ELR (cell line): Measurements from ENCODE around the gene GPX7.

Source experiments
- DNase-seq: peaks from one replicate; pipeline ENCODE4 v3.0.0-alpha.2; 2015; ENCODE audit warnings: low read depth

The GPX7 gene

GRCh38 chr1:52601991-52602855, at the start of gene GPX7:
GPX7 (plus strand) TSS chr1:52602371; CDS start chr1:52602410, 39 bp downstream.
- peak; percentile 58 for DNase-seq

- peak; percentile 82 for DNase-seq
These were observed 49.4 kb upstream of the GPX7 start, which contains the start of gene TUT4 for GRCh38 chr1:52552505-52553361. TUT4 (minus strand) TSS chr1:52553092; CDS start chr1:52526280, 26,812 bp downstream.

GRCh38 chr1:52553362-52554266, 48.6 kb upstream of the GPX7 start:
- DNase-seq = peak; percentile 91

- DNase-seq = no peak
These were observed 47.9 kb upstream of the GPX7 start for GRCh38 chr1:52554267-52554640.

GRCh38 chr1:52554756-52555155, 47.4 kb upstream of the GPX7 start:
- peak; percentile 16 for DNase-seq

- no peak for DNase-seq
These were observed 45.4 kb upstream of the GPX7 start for GRCh38 chr1:52556641-52557360.

GRCh38 chr1:52558941-52559340, 43.2 kb upstream of the GPX7 start:
- DNase-seq = no peak

GRCh38 chr1:52559875-52560274, 42.3 kb upstream of the GPX7 start:
- no peak for DNase-seq

- no peak for DNase-seq
These were observed 39.4 kb upstream of the GPX7 start for GRCh38 chr1:52562766-52563165.

GRCh38 chr1:52567943-52568342, 34.2 kb upstream of the GPX7 start:
- DNase-seq = no peak

- no peak for DNase-seq
These were observed 32.5 kb upstream of the GPX7 start for GRCh38 chr1:52569449-52570210.

- peak; percentile 35 for DNase-seq
These were observed 30.4 kb upstream of the GPX7 start for GRCh38 chr1:52571783-52572182.

- DNase-seq = no peak
These were observed 29.8 kb upstream of the GPX7 start for GRCh38 chr1:52572387-52572786.

- DNase-seq = peak; percentile 94
These were observed 27.6 kb upstream of the GPX7 start for GRCh38 chr1:52574594-52574993.

- DNase-seq = no peak
These were observed 26.1 kb upstream of the GPX7 start for GRCh38 chr1:52576074-52576473.

GRCh38 chr1:52578066-52578465, 24.1 kb upstream of the GPX7 start:
- peak; percentile 20 for DNase-seq

GRCh38 chr1:52579415-52579814, 22.8 kb upstream of the GPX7 start:
- DNase-seq = no peak

GRCh38 chr1:52580283-52580682, 21.9 kb upstream of the GPX7 start:
- no peak for DNase-seq

GRCh38 chr1:52582116-52582696, 20.0 kb upstream of the GPX7 start:
- no peak for DNase-seq

GRCh38 chr1:52585474-52585873, 16.7 kb upstream of the GPX7 start:
- DNase-seq = no peak
